Ovary (tissue), 9 donors: ENCODE measurements around the gene NCAM1. TPM values are rescaled to one million over a fixed set of nuclear protein-coding genes. Genes with fewer than 3 reads are reported as not detected.

Source experiments
- DNase-seq, 5 donors: peaks; one replicate each; pipeline ENCODE4 v3.0.0-alpha.2; 2019 to 2020
- H3K27ac ChIP-seq, 2 donors: fragments of 200-600 bp; one replicate each; pipeline versions ENCODE4 v1.5.1 to v1.8.0; 2019 to 2022
- H3K27me3 ChIP-seq: fragments of 200-600 bp; one replicate; pipeline ENCODE4 v1.8.0; 2022
- H3K36me3 ChIP-seq: fragments of 200-600 bp; sonication (generic); one replicate; pipeline ENCODE4 v1.5.1; 2019
- H3K4me1 ChIP-seq: one replicate; pipeline ENCODE4 v1.8.1; 2013; ENCODE audit warnings: mild to moderate bottlenecking, moderate library complexity; ENCODE audit not compliant: insufficient read depth
- H3K4me3 ChIP-seq: fragments of 200-600 bp; sonication (generic); one replicate; pipeline ENCODE4 v1.5.1; 2017
- H3K9me3 ChIP-seq, 2 donors: fragments of 200-600 bp in 1 of 2; sonication (generic) in 1 of 2; one replicate each; pipeline versions ENCODE4 v1.5.1 to v1.8.1; 2013 to 2019; ENCODE audit warnings: mild to moderate bottlenecking in 1 of 2, moderate library complexity in 1 of 2
- CTCF ChIP-seq, 3 donors: fragments of 450-650 bp in 2 of 3; fragments of 200-600 bp in 1 of 3; IDR thresholded peaks; one replicate each; pipeline versions ENCODE4 v1.5.1 to v1.8.0; 2016 to 2022; ENCODE audit warnings: antibody characterized with exemption in 3 of 3, mild to moderate bottlenecking in 1 of 3
- EP300 ChIP-seq: sonication (generic); formaldehyde crosslinking; IDR thresholded peaks from one replicate; pipeline ENCODE4 v1.6.1; 2017; ENCODE audit warnings: antibody characterized with exemption
- POLR2A ChIP-seq: fragments of 450-650 bp; IDR thresholded peaks from one replicate; pipeline ENCODE4 v1.6.1; 2017; ENCODE audit warnings: antibody characterized with exemption, mild to moderate bottlenecking, moderate library complexity
- WGBS, 3 donors: extraction: QIAGEN DNeasy Blood & Tissue Kit in 1 of 3; methylation state at CpG; one replicate each; pipeline versions ENCODE4 v1.1.5 to v1.1.7; 2013 to 2017; 5-methylcytosine and 5-hydroxymethylcytosine counted together
- intact Hi-C, 4 donors: fragments of 100-400 bp; cut with DNase I; formaldehyde crosslinking; loops; one replicate each; pipeline versions ENCODE4 v1.11.0 to v1.15.1; 2022 to 2023
- polyA plus RNA-seq, 2 donors: library from polyadenylated mRNA; stranded (reverse); fragments of 200-250 nt in 1 of 2; fragments of 350-450 nt in 1 of 2; fragmentation: Illumina TruSeq in 1 of 2; extraction: RNeasy Lipid Tissue Mini Kit (QIAGEN cat#74804) in 1 of 2; gene quantifications; one replicate each; pipeline ENCODE4 v1.2.3, GENCODE V29; 2013 to 2014
- total RNA-seq, 7 donors: library from RNA; depleted of rRNA in 2 of 7; stranded (reverse); fragments of >200 nt in 2 of 7; fragmentation: NEBNext Ultra II Directional in 3 of 7; extraction: Animal tissue kit (Norgen Biotek cat#: 25700) in 3 of 7; gene quantifications; one replicate each; pipeline versions ENCODE4 v1.1.0 to v1.2.4, GENCODE V29; 2016 to 2023
- donor health status: DM: no; HTN: no; CAD: no; lungs with moderate emphysema.
- donor health status: DM: no; HTN: no; CAD: no.
- donor health status: Bipolar disorder and iron deficiency.
- donor health status: DM: yes; HTN: yes; CAD: no.
- donor health status: DM: no; HTN: no; CAD: no.
- donor health status: DM: yes; HTN: yes; CAD: no.

NCAM1 gene
- total and polyA plus RNA-seq, 9 donors = 23.0 to 194 (median 106) TPM

GRCh38 chr11:113084297-113084696, 123.1 kb downstream of the NCAM1 start:
- Histone ChIP-seq H3K27me3 (no peaks in the 10 kb centered on the region), H3K4me3 (no peak overlapping the region), H3K27ac (no peak overlapping the region), H3K36me3 (no peaks in the 10 kb centered on the region), H3K9me3 (no peaks in the 10 kb centered on the region), H3K4me1 (no peaks in the 10 kb centered on the region)
- no peak for TF ChIP-seq EP300
- no peak for TF ChIP-seq POLR2A
- no peak for TF ChIP-seq CTCF (IDR thresholded peaks at IDR 0.05)
- intact Hi-C loops = no loop called here
- WGBS, 3 donors = 89 to 95% (median 92%) methylated on average over 4 of the region's 4 CpGs
- DNase-seq = no peak

GRCh38 chr11:113085446-113085845, 124.2 kb downstream of the NCAM1 start:
- no peaks in the 10 kb centered on the region for H3K9me3 ChIP-seq
- no peak for DNase-seq
- H3K27me3 ChIP-seq = no peaks in the 10 kb centered on the region
- TF ChIP-seq EP300 (no peak), POLR2A (no peak), CTCF (IDR thresholded peaks at IDR 0.05) (no peak)
- no peak overlapping the region for H3K27ac ChIP-seq
- H3K4me1 ChIP-seq = no peaks in the 10 kb centered on the region
- no peak overlapping the region for H3K4me3 ChIP-seq
- H3K36me3 ChIP-seq = no peaks in the 10 kb centered on the region
- intact Hi-C loops = no loop called here
- WGBS, 3 donors = 76 to 78% (median 78%) methylated on average over 3 of the region's 3 CpGs

GRCh38 chr11:113087706-113088105, 126.5 kb downstream of the NCAM1 start:
- Histone ChIP-seq H3K36me3 (no peaks in the 10 kb centered on the region), H3K27me3 (no peaks in the 10 kb centered on the region), H3K27ac (no peak overlapping the region), H3K4me1 (peaks cover 3% of the 10 kb centered on the region), H3K9me3 (no peaks in the 10 kb centered on the region), H3K4me3 (no peak overlapping the region)
- intact Hi-C loops = no loop called here
- 90 to 95% (median 94%) methylated on average over 4 of the region's 4 CpGs for WGBS, 3 donors
- no peak for DNase-seq
- TF ChIP-seq EP300 (no peak), CTCF (IDR thresholded peaks at IDR 0.05) (no peak), POLR2A (no peak)

GRCh38 chr11:113090716-113091480, 129.7 kb downstream of the NCAM1 start:
- no peaks in the 10 kb centered on the region for H3K36me3 ChIP-seq
- no peaks in the 10 kb centered on the region for H3K9me3 ChIP-seq
- no peak for TF ChIP-seq POLR2A
- intact Hi-C loops = no loop called here
- H3K4me1 ChIP-seq = peaks cover 3% of the 10 kb centered on the region
- WGBS, 3 donors = 61 to 63% (median 61%) methylated on average over 4 of the region's 4 CpGs
- no peak overlapping the region for H3K4me3 ChIP-seq
- H3K27me3 ChIP-seq = no peaks in the 10 kb centered on the region
- no peak for DNase-seq
- no peak overlapping the region for H3K27ac ChIP-seq

- Histone ChIP-seq H3K27ac (no peak overlapping the region), H3K4me1 (peaks cover 3% of the 10 kb centered on the region), H3K9me3 (no peaks in the 10 kb centered on the region), H3K4me3 (no peak overlapping the region), H3K27me3 (no peaks in the 10 kb centered on the region), H3K36me3 (no peaks in the 10 kb centered on the region)
- 38 to 63% (median 39%) methylated on average over 1 of the region's 1 CpG for WGBS, 3 donors
- intact Hi-C loops = no loop called here
- no peak for TF ChIP-seq POLR2A
- no peak for TF ChIP-seq EP300
- TF ChIP-seq CTCF (IDR thresholded peaks at IDR 0.05) = no peak
- no peak for DNase-seq
Observed at GRCh38 chr11:113091481-113091780, 130.2 kb downstream of the NCAM1 start.
